WTC11 (cell line): ENCODE results near the gene SSTR5.

Experiments used
- CREB1 ChIP-seq: sonication (generic); formaldehyde crosslinking; IDR thresholded peaks from 2 replicates; pipeline ENCODE4 v1.8.0; 2023; ENCODE audit warnings: mild to moderate bottlenecking, missing genetic modification reagents
- CREM ChIP-seq: sonication (generic); formaldehyde crosslinking; IDR thresholded peaks from 2 replicates; pipeline ENCODE4 v1.8.1; 2022; ENCODE audit warnings: mild to moderate bottlenecking, missing genetic modification reagents, moderate library complexity
- NR1H2 ChIP-seq: sonication (generic); formaldehyde crosslinking; IDR thresholded peaks from 2 replicates; pipeline ENCODE4 v1.9.0; 2021; ENCODE audit warnings: mild to moderate bottlenecking, moderate library complexity, missing genetic modification reagents
- TF ChIP-seq, protein P1 (sequence below): fragments of 200-600 bp; IDR thresholded peaks from 2 replicates; pipeline ENCODE4 v1.8.0; 2022; ENCODE audit warnings: antibody characterized with exemption
- TF ChIP-seq, protein P2 (sequence below): sonication (generic); formaldehyde crosslinking; IDR thresholded peaks from 2 replicates; pipeline ENCODE4 v1.8.1; 2023; ENCODE audit warnings: mild to moderate bottlenecking, missing genetic modification reagents, moderate library complexity

GRCh38 chr16:1096169-1097082 is 23.9 kb downstream of the SSTR5 start, which contains the start of gene C1QTNF8:
- TF ChIP-seq, protein P1, sequence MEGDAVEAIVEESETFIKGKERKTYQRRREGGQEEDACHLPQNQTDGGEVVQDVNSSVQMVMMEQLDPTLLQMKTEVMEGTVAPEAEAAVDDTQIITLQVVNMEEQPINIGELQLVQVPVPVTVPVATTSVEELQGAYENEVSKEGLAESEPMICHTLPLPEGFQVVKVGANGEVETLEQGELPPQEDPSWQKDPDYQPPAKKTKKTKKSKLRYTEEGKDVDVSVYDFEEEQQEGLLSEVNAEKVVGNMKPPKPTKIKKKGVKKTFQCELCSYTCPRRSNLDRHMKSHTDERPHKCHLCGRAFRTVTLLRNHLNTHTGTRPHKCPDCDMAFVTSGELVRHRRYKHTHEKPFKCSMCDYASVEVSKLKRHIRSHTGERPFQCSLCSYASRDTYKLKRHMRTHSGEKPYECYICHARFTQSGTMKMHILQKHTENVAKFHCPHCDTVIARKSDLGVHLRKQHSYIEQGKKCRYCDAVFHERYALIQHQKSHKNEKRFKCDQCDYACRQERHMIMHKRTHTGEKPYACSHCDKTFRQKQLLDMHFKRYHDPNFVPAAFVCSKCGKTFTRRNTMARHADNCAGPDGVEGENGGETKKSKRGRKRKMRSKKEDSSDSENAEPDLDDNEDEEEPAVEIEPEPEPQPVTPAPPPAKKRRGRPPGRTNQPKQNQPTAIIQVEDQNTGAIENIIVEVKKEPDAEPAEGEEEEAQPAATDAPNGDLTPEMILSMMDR = no peak
- TF ChIP-seq CREB1 (CRISPR knock-in tag) (no peak), NR1H2 (CRISPR knock-in tag) (no peak), CREM (CRISPR knock-in tag) (no peak)
- TF ChIP-seq, protein P2, sequence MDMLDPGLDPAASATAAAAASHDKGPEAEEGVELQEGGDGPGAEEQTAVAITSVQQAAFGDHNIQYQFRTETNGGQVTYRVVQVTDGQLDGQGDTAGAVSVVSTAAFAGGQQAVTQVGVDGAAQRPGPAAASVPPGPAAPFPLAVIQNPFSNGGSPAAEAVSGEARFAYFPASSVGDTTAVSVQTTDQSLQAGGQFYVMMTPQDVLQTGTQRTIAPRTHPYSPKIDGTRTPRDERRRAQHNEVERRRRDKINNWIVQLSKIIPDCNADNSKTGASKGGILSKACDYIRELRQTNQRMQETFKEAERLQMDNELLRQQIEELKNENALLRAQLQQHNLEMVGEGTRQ (CRISPR knock-in tag) = no peak
